NCI-H2107 (cell line): ENCODE results near the gene LGALS14.

Source experiments
- DNase-seq: peaks from one replicate; lab custom pipeline; 2025; lab: John Stamatoyannopoulos, UW

Gene LGALS14

DNA sequence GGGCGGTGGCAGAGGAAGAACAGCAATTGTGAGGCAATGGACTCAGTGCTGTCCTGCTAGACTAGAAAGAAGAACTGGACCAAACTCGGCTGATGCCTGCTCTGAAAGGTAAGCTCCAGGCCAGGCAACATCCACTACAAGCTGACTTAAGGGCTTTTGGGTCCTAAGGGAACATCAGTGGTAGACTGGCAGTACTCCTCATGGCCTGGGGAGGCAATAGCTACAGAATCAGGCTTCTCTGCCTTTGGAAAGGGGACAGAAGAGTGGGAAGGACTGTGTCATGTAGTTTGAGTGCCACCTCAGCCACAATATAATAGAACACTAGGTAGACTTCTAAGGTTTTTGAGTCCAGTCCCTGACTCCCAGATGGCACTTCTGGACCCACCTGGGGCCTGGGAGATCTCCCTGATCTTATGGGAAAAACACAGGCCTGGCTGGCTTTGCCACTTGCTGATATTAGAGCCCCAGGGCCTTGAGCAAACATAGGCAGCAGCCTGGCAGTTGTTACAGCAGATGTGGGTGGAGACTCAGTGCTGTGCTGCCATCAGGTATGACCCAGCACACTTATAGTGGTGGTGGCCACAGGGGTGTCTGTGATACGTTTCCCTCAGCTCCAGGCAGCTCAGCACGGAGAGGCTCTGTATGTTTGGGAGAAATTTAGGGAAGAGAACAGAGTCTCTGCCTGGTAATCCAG lies 42.7 kb downstream of the LGALS14 start:
- DNase-seq = no peak

GRCh38 chr19:39749981-39750380 lies 45.7 kb downstream of the LGALS14 start:
- no peak for DNase-seq

DNA sequence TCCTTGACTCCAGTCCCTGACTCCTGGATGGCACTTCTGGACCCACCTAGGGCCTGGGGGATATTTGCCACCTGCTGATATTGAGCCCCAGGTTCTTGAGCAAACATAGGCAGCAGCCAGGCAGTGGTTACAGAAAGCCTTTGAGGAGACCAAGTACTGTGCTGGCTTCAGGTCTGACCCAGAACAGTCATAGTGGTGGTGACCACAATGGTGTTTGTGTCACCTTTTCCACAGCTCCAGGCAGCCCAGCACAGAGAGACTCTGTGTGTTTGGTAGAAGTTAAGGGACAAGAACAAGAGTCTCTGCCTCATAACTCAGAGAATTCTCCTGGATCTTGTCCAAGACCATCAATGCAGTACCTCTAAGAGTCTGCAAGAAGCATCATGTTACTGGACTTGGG lies 48.1 kb downstream of the LGALS14 start:
- DNase-seq = no peak

- no peak for DNase-seq
Observed at GRCh38 chr19:39752795-39753194, 48.5 kb downstream of the LGALS14 start.

- DNase-seq = no peak
Observed at GRCh38 chr19:39754544-39754943, 50.3 kb downstream of the LGALS14 start.

DNA sequence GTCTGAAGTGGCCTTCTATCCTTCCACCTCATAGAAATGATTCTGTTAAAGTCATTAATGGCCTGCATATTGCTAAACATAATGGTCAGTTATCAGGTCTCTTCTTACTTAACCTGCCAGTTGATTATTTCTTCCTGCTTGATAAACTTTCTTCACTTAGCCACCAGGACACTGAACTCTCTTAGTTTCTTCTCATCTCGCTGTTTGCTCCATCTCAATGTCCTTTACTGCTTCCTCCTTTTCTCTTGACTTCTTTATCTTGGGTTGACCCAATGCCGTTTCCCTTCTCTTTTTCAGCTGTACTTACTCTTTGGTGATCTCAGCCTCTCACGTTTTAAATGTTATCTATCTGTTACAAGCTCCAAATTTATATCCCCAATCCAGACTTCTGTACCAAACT lies 50.7 kb downstream of the LGALS14 start:
- no peak for DNase-seq
